ENCODE measurements around the gene ALDH3A1. TPM values are rescaled to one million over a fixed set of nuclear protein-coding genes. Genes with fewer than 3 reads are reported as not detected.
"Not testable (repeated sequence)": the region's sequence is repeated elsewhere in the genome, so short reads cannot be mapped to it uniquely, and the experiment has no call there.

The ALDH3A1 gene
- total RNA-seq, 1 experiment from 2014 or later, result 0.39 TPM

DNA sequence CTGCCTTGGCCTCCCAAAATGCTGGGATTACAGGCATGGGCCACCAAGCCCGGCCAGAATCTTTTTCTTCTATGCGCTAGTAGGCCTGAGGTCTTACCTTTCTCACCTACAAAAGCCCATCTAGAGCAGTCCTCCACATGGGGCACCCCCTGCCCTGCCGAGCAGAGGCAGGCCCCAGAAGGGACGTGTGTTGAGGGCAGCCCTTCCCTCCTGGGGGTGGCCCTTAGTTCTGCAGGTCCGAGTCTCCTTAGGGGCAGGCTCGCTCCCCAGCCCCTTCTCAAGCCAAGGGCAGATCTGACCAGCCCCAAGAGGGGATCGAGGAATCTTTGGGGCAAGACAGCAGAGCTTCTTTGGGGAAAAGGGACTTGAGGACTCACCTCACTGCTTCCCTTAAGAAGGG is 17.9 kb upstream of the ALDH3A1 start:
- Histone ChIP-seq H2BK12ac (ENCODE audit: insufficient read length, low read depth, low read length) (no peak overlapping the region), H3K27me3 (ENCODE audit: insufficient read depth, low read length) (no peaks in the 10 kb centered on the region), H3T11ph (ENCODE audit: low read length) (no peak overlapping the region), H3K9me3 (ENCODE audit: control insufficient read depth, low read depth, low read length) (no peaks in the 10 kb centered on the region), H2BK5ac (ENCODE audit: insufficient read length, low read length) (no peak overlapping the region), H4K20me1 (ENCODE audit: control insufficient read depth, insufficient read depth, insufficient read length) (no peaks in the 10 kb centered on the region), H3K27ac (ENCODE audit: insufficient read length, low read depth, low read length) (no peak overlapping the region), H3K4me2 (ENCODE audit: insufficient read depth, insufficient read length, low read length) (no peak overlapping the region), H3K14ac (ENCODE audit: insufficient read depth, low read length) (no peak overlapping the region), H3K4ac (ENCODE audit: low read depth, low read length) (no peak overlapping the region), H4K8ac (replicated peaks; ENCODE audit: insufficient read length, low read depth, low read length) (no peak overlapping the region), H3K9ac (ENCODE audit: extremely low read depth, insufficient read length, low read length) (no peak overlapping the region), H2BK20ac (ENCODE audit: low read depth, low read length, poor library complexity, severe bottlenecking) (no peak overlapping the region), H2AK5ac (ENCODE audit: insufficient read length, low read length) (no peak overlapping the region), H3K56ac (ENCODE audit: insufficient read length, low read depth, low read length) (no peak overlapping the region), H4K5ac (ENCODE audit: insufficient read length, low read depth, low read length) (no peak overlapping the region), H3K23ac (ENCODE audit: insufficient read length, low read depth, low read length) (no peak overlapping the region), H3K4me1 (ENCODE audit: insufficient read depth, low read length) (no peaks in the 10 kb centered on the region), H2BK15ac (ENCODE audit: low read depth, low read length) (no peak overlapping the region), H2BK120ac (ENCODE audit: low read depth, low read length, poor library complexity, severe bottlenecking) (no peak overlapping the region), H2AFZ (ENCODE audit: low read length) (no peak overlapping the region), H3K79me2 (ENCODE audit: insufficient read depth, low read length) (no peaks in the 10 kb centered on the region; the same call in 1 of the 2 replicates), H3K18ac (ENCODE audit: insufficient read length, low read depth, low read length) (no peak overlapping the region), H3K23me2 (ENCODE audit: insufficient read length, low read depth, low read length, poor library complexity, severe bottlenecking) (no peaks in the 10 kb centered on the region), H3K79me1 (ENCODE audit: insufficient read depth, low read depth, low read length, poor library complexity, severe bottlenecking) (no peaks in the 10 kb centered on the region), H4K91ac (ENCODE audit: insufficient read length, low read depth, low read length) (no peak overlapping the region)
- Mint-ChIP-seq H3K9me3 (no peaks in the 10 kb centered on the region), H3K4me1 (peaks cover 7 to 11% of the 10 kb centered on the region in 2 experiments), H3K27ac (no peak overlapping the region), H3K36me3 (ENCODE audit: insufficient read depth in 1 of 3, low read depth in 3 of 3) (no peaks in the 10 kb centered on the region), H3K27me3 (ENCODE audit: low read depth) (peaks cover 9% of the 10 kb centered on the region), H3K4me3 (no peak overlapping the region)
- WGBS (ENCODE audit: extremely low coverage, insufficient read length, low lambda C conversion rate), result no CpG with 5 or more reads among the region's 7 CpGs
- DNase-seq, result no peak
- TF ChIP-seq, protein P1, sequence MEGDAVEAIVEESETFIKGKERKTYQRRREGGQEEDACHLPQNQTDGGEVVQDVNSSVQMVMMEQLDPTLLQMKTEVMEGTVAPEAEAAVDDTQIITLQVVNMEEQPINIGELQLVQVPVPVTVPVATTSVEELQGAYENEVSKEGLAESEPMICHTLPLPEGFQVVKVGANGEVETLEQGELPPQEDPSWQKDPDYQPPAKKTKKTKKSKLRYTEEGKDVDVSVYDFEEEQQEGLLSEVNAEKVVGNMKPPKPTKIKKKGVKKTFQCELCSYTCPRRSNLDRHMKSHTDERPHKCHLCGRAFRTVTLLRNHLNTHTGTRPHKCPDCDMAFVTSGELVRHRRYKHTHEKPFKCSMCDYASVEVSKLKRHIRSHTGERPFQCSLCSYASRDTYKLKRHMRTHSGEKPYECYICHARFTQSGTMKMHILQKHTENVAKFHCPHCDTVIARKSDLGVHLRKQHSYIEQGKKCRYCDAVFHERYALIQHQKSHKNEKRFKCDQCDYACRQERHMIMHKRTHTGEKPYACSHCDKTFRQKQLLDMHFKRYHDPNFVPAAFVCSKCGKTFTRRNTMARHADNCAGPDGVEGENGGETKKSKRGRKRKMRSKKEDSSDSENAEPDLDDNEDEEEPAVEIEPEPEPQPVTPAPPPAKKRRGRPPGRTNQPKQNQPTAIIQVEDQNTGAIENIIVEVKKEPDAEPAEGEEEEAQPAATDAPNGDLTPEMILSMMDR (conservative IDR thresholded peaks at IDR 0.05), result no peak

DNA sequence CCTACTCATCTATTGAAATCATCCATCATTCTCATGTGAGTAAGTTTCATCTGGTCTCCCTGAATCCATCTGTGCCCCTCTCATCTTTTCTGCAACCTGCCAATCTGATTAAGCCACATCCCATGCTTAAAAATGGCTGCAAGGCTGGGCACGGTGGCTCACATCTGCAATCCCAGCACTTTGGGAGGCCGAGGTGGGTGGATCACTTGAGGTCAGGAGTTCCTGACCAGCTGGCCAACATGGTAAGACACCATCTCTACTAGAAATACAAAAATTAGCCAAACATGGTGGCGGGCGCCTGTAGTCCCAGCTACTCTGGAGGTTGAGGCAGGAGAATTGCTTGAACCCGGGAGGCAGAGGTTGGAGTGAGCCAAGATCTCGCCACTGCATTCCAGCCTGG is 15.9 kb upstream of the ALDH3A1 start:
- DNase-seq; H3K27me3 ChIP-seq (ENCODE audit: insufficient read depth, low read length); H3K4me1 ChIP-seq (ENCODE audit: insufficient read depth, low read length); H3K18ac ChIP-seq (ENCODE audit: insufficient read length, low read depth, low read length); H3K9ac ChIP-seq (ENCODE audit: extremely low read depth, insufficient read length, low read length); H3K27ac ChIP-seq (ENCODE audit: insufficient read length, low read depth, low read length); H3K9me3 Mint-ChIP-seq; H2BK120ac ChIP-seq (ENCODE audit: low read depth, low read length, poor library complexity, severe bottlenecking); H4K8ac ChIP-seq (replicated peaks; ENCODE audit: insufficient read length, low read depth, low read length); H3K36me3 Mint-ChIP-seq (ENCODE audit: insufficient read depth in 1 of 3, low read depth in 3 of 3); H2AK5ac ChIP-seq (ENCODE audit: insufficient read length, low read length); H3K56ac ChIP-seq (ENCODE audit: insufficient read length, low read depth, low read length); H3K79me1 ChIP-seq (ENCODE audit: insufficient read depth, low read depth, low read length, poor library complexity, severe bottlenecking); H2BK20ac ChIP-seq (ENCODE audit: low read depth, low read length, poor library complexity, severe bottlenecking); H4K91ac ChIP-seq (ENCODE audit: insufficient read length, low read depth, low read length); H3K27ac Mint-ChIP-seq; H3K4ac ChIP-seq (ENCODE audit: low read depth, low read length); H3K23ac ChIP-seq (ENCODE audit: insufficient read length, low read depth, low read length); H3K14ac ChIP-seq (ENCODE audit: insufficient read depth, low read length); H3K23me2 ChIP-seq (ENCODE audit: insufficient read length, low read depth, low read length, poor library complexity, severe bottlenecking); H3T11ph ChIP-seq (ENCODE audit: low read length); H3K4me2 ChIP-seq (ENCODE audit: insufficient read depth, insufficient read length, low read length); H2BK15ac ChIP-seq (ENCODE audit: low read depth, low read length); H4K20me1 ChIP-seq (ENCODE audit: control insufficient read depth, insufficient read depth, insufficient read length); H3K9me3 ChIP-seq (ENCODE audit: control insufficient read depth, low read depth, low read length); H2BK12ac ChIP-seq (ENCODE audit: insufficient read length, low read depth, low read length); H3K79me2 ChIP-seq (ENCODE audit: insufficient read depth, low read length); H3K4me3 Mint-ChIP-seq; H4K5ac ChIP-seq (ENCODE audit: insufficient read length, low read depth, low read length); H2BK5ac ChIP-seq (ENCODE audit: insufficient read length, low read length); H2AFZ ChIP-seq (ENCODE audit: low read length): not testable (repeated sequence)
- H3K27me3 Mint-ChIP-seq (ENCODE audit: low read depth), result peaks cover 14% of the 10 kb centered on the region
- WGBS (ENCODE audit: extremely low coverage, insufficient read length, low lambda C conversion rate), result no CpG with 5 or more reads among the region's 6 CpGs
- H3K4me1 Mint-ChIP-seq, result peaks cover 7 to 11% of the 10 kb centered on the region in 2 experiments
